Activated CD8-positive, alpha-beta memory T cell treated with anti-CD3 and anti-CD28 coated beads, Interleukin-2, amount 50 U/mL, for 1 hour (primary cell): ENCODE data around the gene MRFAP1L1.
A peak's percentile ranks its signal among the peaks of the same experiment; 100 is the strongest.
"Not testable (repeated sequence)": the region's sequence is repeated elsewhere in the genome, so short reads cannot be mapped to it uniquely, and the experiment has no call there.

Source experiments
- DNase-seq: peaks from one replicate; pipeline ENCODE4 v3.0.0-alpha.2; 2020; ENCODE audit errors: extremely low read depth

MRFAP1L1 gene

DNA sequence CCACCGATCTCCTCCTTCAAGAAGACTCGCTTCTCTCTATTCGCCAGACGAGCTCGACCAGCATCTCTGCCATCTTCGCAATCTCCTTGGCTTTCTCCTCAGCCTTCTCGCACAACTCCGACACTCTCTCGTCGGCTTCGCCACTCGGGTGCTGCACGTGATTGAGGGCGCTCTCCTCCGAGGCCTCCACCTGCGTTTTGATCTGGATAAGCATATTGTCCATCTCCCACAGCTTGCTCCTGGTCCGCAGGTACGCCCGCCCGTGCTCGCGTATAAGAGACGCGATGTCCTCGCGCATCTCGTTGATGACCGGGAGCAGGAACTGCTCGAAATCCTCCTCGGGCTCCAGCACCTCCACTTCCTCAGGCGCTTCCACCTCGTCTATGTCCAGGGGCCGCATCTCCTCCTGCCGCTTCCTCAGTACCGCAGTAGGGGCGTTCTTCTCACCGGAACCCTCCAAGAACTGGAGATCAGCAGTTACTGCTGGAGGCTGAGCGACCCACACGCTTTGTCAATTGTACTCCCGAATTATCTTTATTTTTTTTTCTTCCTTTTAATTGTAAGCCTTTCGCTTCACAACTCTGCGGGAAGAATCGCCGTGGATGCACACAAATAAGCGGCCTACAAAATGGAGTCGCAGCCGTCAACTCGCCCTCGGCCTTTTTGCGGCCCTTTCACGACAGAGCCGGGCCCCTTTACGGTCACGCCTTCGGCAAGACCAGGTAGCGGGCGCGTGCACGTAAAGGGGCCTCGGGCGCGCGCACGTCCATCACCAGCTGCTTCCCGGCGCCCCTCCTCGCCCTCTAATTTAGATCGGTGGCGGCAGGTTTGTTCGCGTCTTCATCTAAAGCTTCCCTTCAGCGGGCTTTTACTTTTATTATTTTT lies at the start of gene MRFAP1L1:
Gene MRFAP1L1 (minus strand): TSS at position 636 of the 885 bp plus-strand sequence. CDS start 236 bp downstream, at position 400.
- DNase-seq, result peak; percentile 89

DNA sequence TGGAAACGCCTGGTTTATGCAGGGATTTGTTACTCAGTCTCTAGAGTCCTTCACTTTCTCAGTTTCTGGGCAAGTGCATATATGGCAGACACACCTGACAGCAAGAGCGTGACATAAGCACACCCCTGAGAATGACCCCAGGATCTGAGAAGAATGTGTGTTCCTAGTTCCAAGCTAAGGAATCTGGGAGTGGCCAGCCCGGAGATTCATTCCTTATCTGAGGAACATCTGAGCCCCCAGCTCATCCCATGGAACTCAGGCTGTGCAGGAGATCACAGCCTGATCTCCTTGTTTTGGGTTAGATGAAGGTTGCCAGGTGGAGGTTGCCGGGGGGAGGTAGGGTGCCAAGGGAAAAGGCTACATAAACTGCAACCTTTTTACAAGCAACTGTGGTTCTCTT lies 49.1 kb upstream of the MRFAP1L1 start:
- DNase-seq, result no peak

DNA sequence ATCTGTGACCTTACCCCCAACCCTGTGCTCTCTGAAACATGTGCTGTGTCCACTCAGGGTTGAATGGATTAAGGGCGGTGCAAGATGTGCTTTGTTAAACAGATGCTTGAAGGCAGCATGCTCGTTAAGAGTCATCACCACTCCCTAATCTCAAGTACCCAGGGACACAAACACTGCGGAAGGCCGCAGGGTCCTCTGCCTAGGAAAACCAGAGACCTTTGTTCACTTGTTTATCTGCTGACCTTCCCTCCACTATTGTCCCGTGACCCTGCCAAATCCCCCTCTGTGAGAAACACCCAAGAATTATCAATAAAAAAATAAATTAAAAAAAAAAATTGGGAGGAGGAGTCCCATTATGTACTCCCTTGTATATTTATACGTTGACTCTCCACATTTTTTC lies 46.7 kb upstream of the MRFAP1L1 start:
- not testable (repeated sequence) for DNase-seq

DNA sequence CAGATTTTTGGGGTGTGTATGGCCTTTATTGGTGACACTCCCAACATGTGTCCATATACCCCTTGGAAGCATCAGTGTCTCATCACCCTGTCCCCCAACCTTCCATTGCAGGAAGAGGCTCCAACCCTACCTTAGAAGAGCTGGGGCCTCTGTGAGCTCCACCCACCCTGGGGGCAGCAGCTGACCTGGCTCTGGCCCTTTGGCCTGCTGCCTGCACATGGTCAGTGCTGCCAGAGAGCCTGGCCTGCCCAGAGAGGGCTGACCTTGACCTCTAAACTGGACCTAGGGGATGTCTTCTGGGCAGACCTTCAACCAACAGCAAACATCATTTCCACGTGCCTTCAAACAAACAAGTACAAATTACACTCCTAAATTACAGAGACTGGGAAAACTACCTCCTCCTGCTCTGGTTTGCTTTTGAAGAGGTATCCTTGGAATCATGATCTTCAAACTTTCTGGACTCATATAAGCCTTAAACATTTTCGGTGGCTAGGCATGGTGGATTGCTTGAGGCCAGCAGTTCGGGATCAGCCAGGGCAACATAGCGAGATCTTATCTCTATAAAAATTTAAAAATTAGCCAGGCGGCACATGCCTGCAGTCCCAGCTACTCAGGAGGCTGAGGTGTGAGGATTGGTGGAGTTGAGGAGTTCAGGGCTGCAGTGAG lies 45.6 kb upstream of the MRFAP1L1 start:
- DNase-seq, result no peak

DNA sequence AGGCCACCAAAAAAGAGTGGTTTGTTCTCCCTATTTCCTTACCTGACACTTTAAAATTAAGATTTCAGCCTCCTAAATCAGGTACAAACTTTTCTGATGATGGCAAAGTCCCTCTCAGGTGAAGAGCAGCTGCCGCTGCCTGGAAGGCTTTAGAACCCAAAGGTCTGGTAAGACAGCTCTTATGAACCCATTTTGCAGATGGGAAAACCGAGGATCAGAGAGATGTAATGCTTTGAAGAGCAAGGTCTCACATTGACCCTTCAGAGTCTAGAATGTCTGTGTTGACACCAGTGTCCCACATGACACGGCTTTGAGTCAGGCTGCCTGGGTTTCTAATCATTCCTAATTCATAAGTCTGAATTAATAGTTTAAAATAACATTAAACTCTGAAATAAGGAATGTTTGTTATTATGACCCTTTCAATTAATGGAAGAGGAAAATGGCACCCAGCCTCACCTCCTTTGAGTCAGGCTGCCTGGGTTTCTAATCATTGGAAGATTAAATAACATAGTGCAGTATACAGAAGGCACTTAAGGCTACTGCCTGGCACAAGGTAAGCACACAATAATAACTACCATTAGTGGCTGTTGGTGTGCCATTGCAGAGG lies 44.9 kb upstream of the MRFAP1L1 start:
- DNase-seq, result no peak

DNA sequence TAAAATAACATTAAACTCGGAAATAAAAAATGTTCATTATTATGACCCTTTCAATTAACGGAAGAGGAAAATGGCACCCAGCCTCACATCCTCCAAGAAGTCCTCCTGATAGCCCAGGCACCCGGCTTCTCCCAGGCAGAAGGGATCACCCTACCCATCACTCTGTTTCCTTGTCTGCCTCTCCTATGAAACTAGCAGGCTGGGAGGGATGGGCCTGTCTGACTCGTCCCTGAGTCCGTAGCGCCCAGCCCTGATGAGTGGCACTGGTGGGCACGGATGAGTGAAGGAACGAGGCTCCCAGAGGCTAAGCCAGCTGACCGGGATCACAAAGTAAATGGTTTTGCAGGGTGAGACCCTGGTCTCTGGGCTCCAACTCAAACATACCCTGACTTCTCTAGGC lies 44.2 kb upstream of the MRFAP1L1 start:
- no peak for DNase-seq

DNA sequence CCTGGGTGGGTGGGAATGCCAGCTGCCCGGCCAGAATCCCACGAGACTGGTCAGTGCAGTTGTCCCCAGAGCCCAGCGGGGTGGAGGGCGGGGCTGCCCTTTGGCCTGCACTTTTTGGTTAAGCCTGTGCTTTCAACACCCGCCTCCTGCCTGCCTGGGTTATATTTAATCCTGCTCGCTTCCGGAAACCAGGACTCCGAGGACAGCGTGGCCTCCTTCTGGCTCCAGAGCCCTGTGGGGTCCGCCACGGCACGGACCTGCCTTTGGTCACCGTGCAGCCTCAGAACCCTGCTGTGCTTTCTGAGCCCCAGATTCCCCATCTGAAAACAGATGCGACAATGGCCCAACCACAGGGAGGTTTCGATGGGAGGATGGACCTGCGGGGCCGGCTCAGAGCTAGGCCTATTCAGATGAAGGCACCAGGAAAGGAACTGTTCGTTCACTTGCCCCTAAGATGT lies 43.5 kb upstream of the MRFAP1L1 start:
- DNase-seq, result no peak

DNA sequence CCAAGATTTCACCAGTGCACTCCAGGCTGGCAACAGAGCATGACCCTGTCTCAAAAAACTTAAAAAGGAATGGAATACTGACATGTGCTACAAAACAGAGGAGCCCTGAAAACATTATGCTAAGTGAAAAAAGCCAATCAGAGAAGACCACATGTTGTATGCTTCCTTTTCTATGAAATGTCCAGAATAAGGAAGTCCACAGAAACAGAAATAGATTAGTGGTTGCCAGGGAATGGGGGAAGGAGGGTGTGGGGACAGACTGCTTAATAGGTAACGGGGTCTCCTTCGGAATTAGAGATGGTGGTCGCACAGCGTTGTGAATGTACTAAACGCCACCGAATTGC lies 42.8 kb upstream of the MRFAP1L1 start:
- DNase-seq, result no peak

DNA sequence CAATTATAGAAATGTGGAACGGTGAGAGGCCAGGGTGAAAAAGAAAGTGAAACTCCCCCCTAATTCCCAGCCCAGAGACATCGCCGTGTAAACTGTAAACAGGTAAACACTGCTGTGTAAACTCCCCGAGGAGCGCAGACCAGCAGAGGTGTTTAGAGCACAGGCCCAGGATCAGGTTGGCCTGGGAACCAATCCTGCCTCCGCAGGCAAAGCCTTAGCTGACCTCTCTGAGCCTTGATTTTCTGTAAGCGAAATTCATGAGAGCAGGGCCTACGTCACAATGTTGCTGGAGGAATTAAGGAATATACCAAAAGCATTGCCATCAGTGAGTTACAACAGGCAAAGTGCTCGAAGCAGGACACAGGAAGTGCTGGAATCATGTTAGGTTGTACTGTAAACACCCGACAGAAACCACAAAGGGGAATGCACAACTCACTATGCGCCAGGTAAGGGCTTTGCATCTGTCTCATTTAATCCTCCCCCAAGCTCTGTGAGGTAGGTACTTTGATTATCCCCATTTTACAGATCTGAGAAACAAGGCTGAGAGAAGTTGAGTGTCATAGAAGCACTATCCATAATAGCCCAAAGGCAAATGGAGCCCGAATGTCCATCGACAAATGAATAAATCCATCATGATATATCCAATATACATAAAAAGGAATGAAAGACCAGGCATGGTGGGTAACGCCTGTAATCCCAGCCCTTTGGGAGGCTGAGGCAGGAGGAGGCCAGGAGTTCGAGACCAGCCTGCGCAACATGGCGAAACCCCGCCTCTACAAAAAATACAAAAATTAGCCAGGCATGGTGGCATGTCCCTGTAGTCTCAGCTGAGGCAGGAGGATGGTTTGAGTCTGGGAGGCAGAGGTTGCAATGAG lies 42.2 kb upstream of the MRFAP1L1 start:
- no peak for DNase-seq

DNA sequence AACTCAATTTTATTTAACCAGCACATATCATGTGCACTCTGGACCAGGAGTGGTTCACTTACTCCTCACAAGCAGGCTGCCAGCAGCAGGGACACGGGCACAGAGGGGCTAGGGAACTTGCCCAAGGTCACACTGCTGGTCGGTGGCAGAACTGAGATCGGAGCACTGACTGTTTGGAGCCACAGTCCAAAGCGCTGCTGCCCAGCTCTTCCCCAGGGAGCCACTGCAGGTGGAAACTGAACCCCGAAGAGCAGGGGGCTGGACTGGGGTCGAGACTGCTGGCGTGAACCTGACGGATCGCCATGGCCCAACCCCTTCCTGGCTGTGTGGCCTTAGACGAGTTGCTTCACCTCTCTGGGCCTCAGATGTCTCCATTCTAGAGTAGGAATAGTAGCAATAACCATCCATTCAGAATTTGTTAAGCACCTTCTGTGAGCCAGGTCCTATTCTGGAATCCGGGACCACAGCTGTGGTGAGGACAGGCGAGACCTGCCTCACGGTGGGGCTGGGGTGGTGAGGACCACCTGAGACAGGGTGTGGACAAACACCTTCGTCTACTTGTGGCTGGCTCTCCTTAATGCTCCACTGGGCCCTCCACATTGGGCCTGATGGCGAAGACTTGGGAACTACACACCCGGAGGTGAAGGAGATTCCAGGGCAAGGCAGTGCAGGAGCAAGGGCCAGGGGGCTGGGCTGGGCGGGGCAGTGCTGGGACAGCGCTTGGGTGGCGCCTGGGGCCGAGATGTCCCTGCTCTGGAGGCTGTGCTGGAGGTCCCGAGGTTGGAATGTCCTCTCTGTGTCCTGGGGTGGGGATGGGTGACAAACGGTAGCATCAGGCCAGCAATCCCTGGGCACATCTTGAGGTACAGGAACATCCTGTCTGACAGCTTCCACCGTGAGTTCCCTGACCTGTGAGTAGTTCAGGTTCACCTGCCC lies 40.9 kb upstream of the MRFAP1L1 start:
- DNase-seq, result no peak

DNA sequence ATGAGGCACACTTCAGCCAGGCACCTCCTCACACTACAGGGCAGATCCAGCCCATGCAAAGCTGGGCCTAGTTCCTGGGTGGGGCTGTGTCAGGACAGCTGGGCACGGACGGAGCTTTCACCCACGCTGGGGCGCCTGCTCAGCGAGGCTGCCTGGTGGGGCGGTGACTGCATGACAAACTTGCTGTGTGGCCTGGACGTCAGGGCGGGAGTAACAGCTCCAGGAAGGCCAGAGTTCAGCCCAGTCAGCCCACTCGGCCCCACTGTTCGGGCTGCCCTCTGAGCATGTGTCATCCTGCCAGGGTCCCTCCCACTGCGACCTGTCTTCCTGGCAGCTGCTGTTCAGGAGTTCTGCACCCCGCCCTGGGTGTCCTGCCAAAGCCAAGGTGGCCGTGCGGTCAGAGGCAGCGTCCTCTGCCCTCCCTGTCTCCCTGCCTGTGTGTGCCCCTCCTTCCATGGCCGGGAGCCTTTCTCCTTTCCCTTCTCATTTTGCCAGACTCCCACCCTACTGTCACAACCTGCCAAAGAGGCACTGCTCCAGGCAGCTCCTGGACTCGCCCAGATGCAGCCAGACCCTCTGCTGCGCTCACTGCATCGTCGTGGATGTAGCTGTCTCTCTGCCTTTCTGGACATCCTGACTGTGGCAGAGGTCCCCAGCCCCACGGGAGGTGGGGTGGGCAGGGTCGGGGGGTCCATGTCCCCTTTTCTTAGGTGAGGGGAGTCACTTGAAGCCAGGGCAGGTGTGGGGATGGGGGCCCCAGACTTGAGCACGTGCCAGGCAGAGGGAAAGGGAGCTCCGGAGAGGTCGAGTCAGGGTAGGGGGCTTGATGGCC lies 39.9 kb upstream of the MRFAP1L1 start:
- DNase-seq, result no peak

DNA sequence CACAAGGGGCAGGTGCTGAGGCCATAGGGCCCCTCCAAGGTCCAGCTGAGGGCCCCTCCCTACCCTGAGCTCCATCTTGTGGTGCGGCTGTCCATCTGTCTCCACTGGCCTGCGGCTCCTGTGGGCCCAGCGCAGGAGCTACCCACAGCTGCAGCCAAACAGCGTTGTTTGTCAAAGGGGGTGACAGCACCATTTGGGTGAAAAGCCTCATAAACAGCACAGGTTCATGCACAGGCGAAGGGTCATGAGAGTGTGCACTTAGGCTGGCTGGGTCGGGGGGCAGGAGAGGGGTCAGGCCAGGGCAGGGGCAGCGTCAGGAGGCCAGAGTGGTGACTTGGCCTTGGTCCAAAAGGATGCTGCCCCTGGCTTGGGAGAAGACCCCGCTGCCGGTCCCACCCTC lies 38.6 kb upstream of the MRFAP1L1 start:
- no peak for DNase-seq

DNA sequence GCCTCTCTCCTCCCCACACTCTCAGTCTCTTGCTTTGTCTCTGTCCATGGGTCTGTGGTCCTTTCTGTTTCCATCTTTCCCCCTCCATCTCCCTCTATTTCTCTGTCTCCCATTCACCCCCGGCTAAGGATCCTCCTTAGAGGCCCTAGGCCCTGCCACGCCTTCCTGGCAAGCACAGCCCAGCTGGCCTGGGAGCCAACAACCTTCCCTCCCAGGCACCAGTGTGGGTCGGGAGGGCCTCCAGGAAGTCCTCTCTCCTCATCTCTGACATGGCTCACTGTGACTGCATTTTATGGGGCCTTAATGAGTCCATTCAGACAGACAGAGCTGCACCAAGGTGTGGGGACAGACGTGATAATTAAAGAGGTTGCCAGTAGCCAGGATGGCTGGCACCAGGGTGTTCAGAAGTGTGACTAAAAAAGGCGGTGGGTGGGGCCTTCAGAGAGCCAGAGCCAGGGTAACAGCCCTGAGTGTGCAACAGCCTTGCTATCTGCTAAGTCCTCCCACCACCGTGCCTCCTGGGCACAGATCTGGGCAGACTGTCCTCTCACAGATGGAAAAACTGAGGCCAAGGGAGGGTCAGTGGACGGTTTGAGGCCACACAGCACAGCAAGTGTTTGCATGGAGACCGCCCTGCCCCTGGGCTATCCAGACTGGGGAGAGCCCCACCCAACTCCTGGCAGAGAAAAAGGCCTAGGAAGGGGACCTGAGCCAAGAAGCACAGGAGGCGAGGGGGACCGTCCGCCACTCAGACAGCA lies 37.8 kb upstream of the MRFAP1L1 start:
- no peak for DNase-seq

DNA sequence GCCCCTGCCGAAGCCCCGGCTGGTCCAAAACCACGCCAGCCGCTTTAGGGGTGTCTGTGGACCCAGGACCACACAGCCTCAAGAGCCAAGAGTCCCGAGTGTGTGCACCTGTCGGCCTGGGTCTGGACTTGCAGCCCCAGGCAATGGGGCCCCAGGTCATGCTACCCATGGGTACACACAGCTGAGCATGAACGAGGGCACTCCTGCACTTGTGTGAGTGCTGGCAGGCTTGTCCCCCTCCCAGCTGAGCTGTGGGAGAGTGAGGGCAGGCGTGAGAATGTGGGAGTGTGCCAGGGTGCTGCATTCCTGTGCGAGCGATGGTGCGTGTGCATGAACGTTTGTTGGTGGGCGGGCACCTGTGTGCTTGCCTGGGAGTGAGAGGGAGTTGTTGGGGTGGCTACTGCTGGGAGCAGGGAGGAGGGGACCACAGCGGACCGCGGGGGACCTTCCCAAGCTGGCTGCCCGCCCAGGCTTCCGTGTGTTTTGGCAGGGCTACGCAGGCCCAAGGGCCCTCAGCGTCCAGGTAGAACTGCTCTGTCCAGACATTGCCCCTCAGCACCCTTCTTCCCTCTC lies 37.1 kb upstream of the MRFAP1L1 start:
- no peak for DNase-seq

DNA sequence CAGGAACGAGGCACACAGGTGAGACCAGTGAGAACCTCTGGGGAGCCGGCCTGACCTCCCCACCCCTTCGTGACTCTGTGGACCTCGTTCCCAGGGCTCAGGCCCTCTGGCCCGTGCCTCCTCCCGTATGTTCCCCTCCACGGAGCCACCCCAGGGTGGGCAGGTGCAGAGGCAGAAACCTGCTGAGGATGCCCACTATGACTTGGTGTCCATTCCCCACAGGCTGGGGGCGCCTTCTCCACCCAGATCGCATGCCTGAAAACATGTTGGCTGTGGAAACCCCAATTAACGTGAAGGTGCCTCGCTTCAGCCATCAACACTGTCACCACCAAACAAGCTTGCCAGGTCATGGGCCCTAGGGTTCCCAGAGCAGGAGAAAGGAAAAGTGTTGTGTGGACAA lies 33.3 kb upstream of the MRFAP1L1 start:
- DNase-seq, result no peak

DNA sequence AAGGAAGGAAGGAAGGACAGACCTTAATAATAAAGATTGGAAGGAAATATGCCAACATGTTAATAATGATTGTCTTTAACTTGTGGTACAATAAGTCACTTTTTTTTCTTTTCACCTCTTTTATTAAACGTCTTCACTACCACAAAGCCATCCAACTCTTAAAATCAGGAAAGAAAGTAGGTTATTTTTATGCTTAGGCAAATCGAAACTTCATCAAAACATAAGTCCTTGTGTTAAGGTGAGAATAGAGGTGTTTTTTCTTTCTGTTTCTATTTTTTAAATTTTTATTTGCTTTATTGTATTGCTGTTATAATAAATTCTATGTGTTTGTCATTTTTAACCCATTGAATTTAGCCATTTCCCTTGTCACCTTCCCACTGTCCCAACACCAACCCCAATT lies 32.8 kb upstream of the MRFAP1L1 start:
- DNase-seq, result no peak

DNA sequence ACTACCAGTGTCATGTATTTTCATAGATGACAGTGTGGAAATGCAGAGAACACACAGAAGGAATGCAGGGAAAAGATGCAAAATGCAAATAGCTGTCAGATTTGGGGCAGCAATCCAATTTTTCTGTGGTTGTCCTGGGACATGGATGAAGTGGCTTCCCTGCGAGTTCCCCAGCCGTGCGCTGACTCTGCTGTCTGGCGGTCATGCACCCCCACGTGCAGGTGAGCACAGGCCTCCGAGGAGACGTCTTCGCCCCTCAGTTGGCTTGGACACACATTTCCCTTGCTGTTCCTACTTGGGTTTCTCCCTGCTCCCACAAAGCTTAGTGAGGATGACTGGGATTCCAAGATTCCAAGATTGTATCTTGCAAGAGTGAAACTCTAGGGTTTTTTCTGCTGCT lies 30.7 kb upstream of the MRFAP1L1 start:
- no peak for DNase-seq

DNA sequence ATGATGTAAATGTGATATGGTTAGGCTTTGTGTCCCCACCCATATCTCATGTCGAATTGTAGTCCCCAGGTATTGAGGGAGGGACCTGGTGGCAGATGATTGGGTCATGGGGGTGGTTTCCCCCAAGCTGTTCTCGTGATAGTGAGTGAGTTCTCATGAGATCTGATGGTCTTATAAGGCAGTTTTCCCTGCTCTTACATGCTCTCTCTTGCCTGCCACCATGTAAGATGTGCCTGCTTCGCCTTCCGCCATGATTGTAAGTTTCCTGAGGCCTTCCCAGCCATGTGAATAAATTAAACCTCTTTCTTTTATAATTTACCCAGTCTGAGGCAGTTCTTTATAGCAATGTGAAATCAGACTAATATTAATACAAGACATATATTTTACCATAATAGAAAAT lies 30.3 kb upstream of the MRFAP1L1 start:
- DNase-seq, result no peak
